HepG2 (cell line): ENCODE results near the gene USB1. TPM values are rescaled to one million over a fixed set of nuclear protein-coding genes. Genes with fewer than 3 reads are reported as not detected.
A peak's percentile ranks its signal among the peaks of the same experiment; 100 is the strongest.

Experiments used
- FOXO1 ChIP-seq: sonication (generic); formaldehyde crosslinking; IDR thresholded peaks from 2 replicates; pipeline ENCODE4 v1.4.0; 2020; ENCODE audit warnings: missing genetic modification reagents
- GMEB1 ChIP-seq: sonication (generic); formaldehyde crosslinking; IDR thresholded peaks from 2 replicates; pipeline ENCODE4 v1.5.1; 2020; ENCODE audit warnings: missing genetic modification reagents, mild to moderate bottlenecking, borderline replicate concordance
- MAFF ChIP-seq: IDR thresholded peaks from 2 replicates; pipeline ENCODE4 v1.6.1; 2011; ENCODE audit warnings: low read depth, low read length, improper control_type of control experiment
- MAFK ChIP-seq, 2 experiments: IDR thresholded peaks in 1 of 2; conservative IDR thresholded peaks in 1 of 2; 2 replicates each; pipeline ENCODE4 v1.6.1; 2011; ENCODE audit warnings: improper control_type of control experiment in 2 of 2, low read length in 2 of 2
- SALL2 ChIP-seq: sonication (generic); formaldehyde crosslinking; IDR thresholded peaks from 2 replicates; pipeline ENCODE4 v1.8.1; 2023; ENCODE audit warnings: mild to moderate bottlenecking, missing genetic modification reagents, inconsistent platforms
- ZNF121 ChIP-seq: sonication (generic); formaldehyde crosslinking; IDR thresholded peaks from 2 replicates; pipeline ENCODE4 v1.5.0; 2020; ENCODE audit warnings: mild to moderate bottlenecking, missing genetic modification reagents
- ZNF280B ChIP-seq: sonication (generic); formaldehyde crosslinking; IDR thresholded peaks from 2 replicates; pipeline ENCODE4 v1.5.0; 2020; ENCODE audit warnings: missing genetic modification reagents, mild to moderate bottlenecking, borderline replicate concordance
- ZZZ3 ChIP-seq: sonication (generic); formaldehyde crosslinking; IDR thresholded peaks from 2 replicates; pipeline ENCODE4 v1.4.0; 2020; ENCODE audit warnings: missing genetic modification reagents, mild to moderate bottlenecking, borderline replicate concordance
- polyA plus RNA-seq, 8 experiments: library from polyadenylated mRNA; depleted of rRNA in 3 of 8; stranded (reverse) in 7 of 8; unstranded in 1 of 8; fragments of >200 nt; fragmentation: Illumina TruSeq in 4 of 8; extraction: Trizol in 4 of 8; gene quantifications; 2 replicates each; pipeline versions ENCODE4 v1.2.1 to v1.2.3, GENCODE V29; 2011 to 2016; ENCODE audit warnings: low read depth in 4 of 8, missing spikeins in 1 of 8, mixed read lengths in 1 of 8; ENCODE audit not compliant: insufficient read depth in 1 of 8
- total RNA-seq, 5 experiments: library from RNA; depleted of rRNA; stranded (reverse); fragments of >200 nt; fragmentation: Illumina TruSeq; extraction: Trizol; gene quantifications; 2 replicates each; pipeline ENCODE4 v1.2.3, GENCODE V29; 2016; ENCODE audit warnings: low read depth in 1 of 5
- TF ChIP-seq, protein P1 (sequence below), 2 experiments: sonication (generic) in 1 of 2; formaldehyde crosslinking in 1 of 2; IDR thresholded peaks; 2 replicates each; pipeline versions ENCODE4 v1.5.1 to v1.6.1; 2011 to 2020; ENCODE audit warnings: borderline replicate concordance in 1 of 2, low read depth in 1 of 2, low read length in 1 of 2, mild to moderate bottlenecking in 1 of 2, missing genetic modification reagents in 1 of 2, moderate library complexity in 1 of 2
- TF ChIP-seq, protein P2 (sequence below): sonication (generic); formaldehyde crosslinking; IDR thresholded peaks from 2 replicates; pipeline ENCODE4 v1.4.0; 2020; ENCODE audit warnings: missing genetic modification reagents

The USB1 gene
- total and polyA plus RNA-seq, 2 of the 13 experiments (the other 11 are each of a cell fraction or from before 2014, with no cell fraction given): 16.7 to 65.4 TPM

GRCh38 chr16:57969451-57970123 is 31.6 kb upstream of the USB1 start (continued):
- no peak for TF ChIP-seq FOXO1 (CRISPR knock-in tag)
- TF ChIP-seq SALL2 (CRISPR knock-in tag): no peak
- 0 out of 2 replicates have a peak, but pooled peaks have one; percentile 58 for TF ChIP-seq ZNF280B (CRISPR knock-in tag)
- peak; percentile 25; the same call in 1 of the 2 replicates for TF ChIP-seq MAFF
- TF ChIP-seq, protein P1, sequence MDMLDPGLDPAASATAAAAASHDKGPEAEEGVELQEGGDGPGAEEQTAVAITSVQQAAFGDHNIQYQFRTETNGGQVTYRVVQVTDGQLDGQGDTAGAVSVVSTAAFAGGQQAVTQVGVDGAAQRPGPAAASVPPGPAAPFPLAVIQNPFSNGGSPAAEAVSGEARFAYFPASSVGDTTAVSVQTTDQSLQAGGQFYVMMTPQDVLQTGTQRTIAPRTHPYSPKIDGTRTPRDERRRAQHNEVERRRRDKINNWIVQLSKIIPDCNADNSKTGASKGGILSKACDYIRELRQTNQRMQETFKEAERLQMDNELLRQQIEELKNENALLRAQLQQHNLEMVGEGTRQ (IDR thresholded peaks at IDR 0.05; ENCODE audit: low read depth, low read length): no peak
- TF ChIP-seq, protein P1 (CRISPR knock-in tag; IDR thresholded peaks at IDR 0.05; ENCODE audit: borderline replicate concordance): no peak
- TF ChIP-seq GMEB1 (CRISPR knock-in tag): no peak
- TF ChIP-seq MAFK (conservative IDR thresholded peaks at IDR 0.05 in 1 of 2, IDR thresholded peaks at IDR 0.05 in 1 of 2; ENCODE audit: low read length in 2 of 2): peak in 1 of 2 experiments; percentile 68; a peak in 3 of 4 replicates
- TF ChIP-seq ZNF121 (CRISPR knock-in tag): no peak
- TF ChIP-seq, protein P2, sequence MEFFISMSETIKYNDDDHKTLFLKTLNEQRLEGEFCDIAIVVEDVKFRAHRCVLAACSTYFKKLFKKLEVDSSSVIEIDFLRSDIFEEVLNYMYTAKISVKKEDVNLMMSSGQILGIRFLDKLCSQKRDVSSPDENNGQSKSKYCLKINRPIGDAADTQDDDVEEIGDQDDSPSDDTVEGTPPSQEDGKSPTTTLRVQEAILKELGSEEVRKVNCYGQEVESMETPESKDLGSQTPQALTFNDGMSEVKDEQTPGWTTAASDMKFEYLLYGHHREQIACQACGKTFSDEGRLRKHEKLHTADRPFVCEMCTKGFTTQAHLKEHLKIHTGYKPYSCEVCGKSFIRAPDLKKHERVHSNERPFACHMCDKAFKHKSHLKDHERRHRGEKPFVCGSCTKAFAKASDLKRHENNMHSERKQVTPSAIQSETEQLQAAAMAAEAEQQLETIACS: no peak
- TF ChIP-seq ZZZ3 (CRISPR knock-in tag): no peak
- TF ChIP-seq, all 625 proteins: peak for 3
